ENCODE results near the gene CBLB. TPM values are rescaled to one million over a fixed set of nuclear protein-coding genes. Genes with fewer than 3 reads are reported as not detected.
A peak's percentile ranks its signal among the peaks of the same experiment; 100 is the strongest.

Gene CBLB
- polyA plus RNA-seq, 4 donors: 8.8 to 29.8 (median 12.9) TPM

GRCh38 chr3:105867712-105868430 is 941 bp downstream of the CBLB start:
- H3K4me3 ChIP-seq (ENCODE audit: low read depth in 1 of 3, low read length in 3 of 3): peak overlapping the region; percentile 96 to 100 (median 99)
- peaks cover 2 to 25% (median 13%) of the 10 kb centered on the region in 3 donors for H3K4me1 ChIP-seq (ENCODE audit: control insufficient read depth in 3 of 3, insufficient read depth in 2 of 3, low read depth in 1 of 3, low read length in 2 of 3)
- peak overlapping the region; percentile 96 to 98 (median 98) for H3K27ac ChIP-seq (ENCODE audit: low read depth in 1 of 3, low read length in 2 of 3)
- H3K36me3 ChIP-seq (ENCODE audit: control insufficient read depth in 3 of 3, insufficient read depth in 2 of 3, low read depth in 1 of 3, low read length in 3 of 3): peaks cover 0 to 2% (median 0%) of the 10 kb centered on the region in 3 donors
- FAIRE-seq (no peak), DNase-seq (peak in 1 of 2 donors; percentile 26)
- WGBS, 3 donors: 0 to 1% (median 1%) methylated on average over 16 of the region's 16 CpGs
- H3K27me3 ChIP-seq (ENCODE audit: control insufficient read depth in 3 of 3, insufficient read depth in 3 of 3, low read length in 3 of 3): no peaks in the 10 kb centered on the region
- H3K9me3 ChIP-seq (ENCODE audit: control insufficient read depth in 2 of 2, insufficient read depth in 1 of 2, low read depth in 1 of 2, low read length in 1 of 2): no peaks in the 10 kb centered on the region

- Histone ChIP-seq H3K27ac (ENCODE audit: low read depth in 1 of 3, low read length in 2 of 3) (peak overlapping the region; percentile 62 to 98 (median 82)), H3K9me3 (ENCODE audit: control insufficient read depth in 2 of 2, insufficient read depth in 1 of 2, low read depth in 1 of 2, low read length in 1 of 2) (no peaks in the 10 kb centered on the region), H3K4me1 (ENCODE audit: control insufficient read depth in 3 of 3, insufficient read depth in 2 of 3, low read depth in 1 of 3, low read length in 2 of 3) (peaks cover 2 to 25% (median 13%) of the 10 kb centered on the region in 3 donors), H3K4me3 (ENCODE audit: low read depth in 1 of 3, low read length in 3 of 3) (peak overlapping the region in 2 of 3 donors; percentile 96 to 100), H3K27me3 (ENCODE audit: control insufficient read depth in 3 of 3, insufficient read depth in 3 of 3, low read length in 3 of 3) (no peaks in the 10 kb centered on the region), H3K36me3 (ENCODE audit: control insufficient read depth in 3 of 3, insufficient read depth in 2 of 3, low read depth in 1 of 3, low read length in 3 of 3) (peaks cover 0 to 2% (median 0%) of the 10 kb centered on the region in 3 donors)
- WGBS, 3 donors: 9 to 25% (median 10%) methylated on average over 9 of the region's 9 CpGs
- DNase-seq (peak; percentile 25 to 57), FAIRE-seq (no peak)
These were observed 1.9 kb downstream of the CBLB start for GRCh38 chr3:105866656-105867653.

- H3K4me1 ChIP-seq (ENCODE audit: control insufficient read depth in 3 of 3, insufficient read depth in 2 of 3, low read depth in 1 of 3, low read length in 2 of 3): peaks cover 2 to 16% (median 13%) of the 10 kb centered on the region in 3 donors
- H3K4me3 ChIP-seq (ENCODE audit: low read depth in 1 of 3, low read length in 3 of 3): peak overlapping the region in 2 of 3 donors; percentile 6 to 26
- DNase-seq (no peak), FAIRE-seq (no peak)
- H3K36me3 ChIP-seq (ENCODE audit: control insufficient read depth in 3 of 3, insufficient read depth in 2 of 3, low read depth in 1 of 3, low read length in 3 of 3): peaks cover 0 to 2% (median 0%) of the 10 kb centered on the region in 3 donors
- no peaks in the 10 kb centered on the region for H3K27me3 ChIP-seq (ENCODE audit: control insufficient read depth in 3 of 3, insufficient read depth in 3 of 3, low read length in 3 of 3)
- WGBS, 3 donors: 72 to 88% (median 78%) methylated on average over 1 of the region's 1 CpG
- peak overlapping the region in 1 of 3 donors; percentile 49 for H3K27ac ChIP-seq (ENCODE audit: low read depth in 1 of 3, low read length in 2 of 3)
- no peaks in the 10 kb centered on the region for H3K9me3 ChIP-seq (ENCODE audit: control insufficient read depth in 2 of 2, insufficient read depth in 1 of 2, low read depth in 1 of 2, low read length in 1 of 2)
These were observed 2.9 kb downstream of the CBLB start for GRCh38 chr3:105865867-105866350.

DNA sequence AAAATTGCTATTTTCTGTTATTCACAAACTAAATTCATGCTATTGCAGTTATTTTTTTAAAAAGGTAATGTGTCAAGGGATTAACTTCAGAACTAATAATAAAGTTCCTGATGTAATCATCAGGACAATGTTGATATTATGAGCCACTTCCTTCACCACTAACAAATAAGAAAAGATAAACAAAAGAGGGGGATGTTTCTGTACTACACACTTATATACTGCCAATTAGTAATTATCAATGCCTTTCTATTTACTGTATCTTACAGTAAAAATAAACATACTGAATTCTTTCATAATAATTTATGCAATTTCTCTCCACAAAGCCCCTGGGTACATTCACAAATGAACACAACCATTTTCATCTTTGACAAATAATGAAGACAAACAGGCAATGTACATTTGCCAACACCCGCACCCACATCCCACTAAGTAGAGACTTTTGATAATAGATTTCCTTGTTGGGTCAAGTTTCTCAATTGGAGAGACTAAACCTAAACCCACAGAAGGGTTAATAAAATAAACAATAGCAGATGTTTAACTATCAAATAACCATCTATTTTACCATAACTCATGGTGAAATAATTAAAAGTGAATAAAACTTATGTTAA is 3.7 kb downstream of the CBLB start:
- no peak for FAIRE-seq
- H3K4me1 ChIP-seq (ENCODE audit: control insufficient read depth in 3 of 3, insufficient read depth in 2 of 3, low read depth in 1 of 3, low read length in 2 of 3): peaks cover 2 to 14% (median 13%) of the 10 kb centered on the region in 3 donors
- WGBS, 3 donors: 56 to 88% (median 82%) methylated on average over 1 of the region's 1 CpG

DNA sequence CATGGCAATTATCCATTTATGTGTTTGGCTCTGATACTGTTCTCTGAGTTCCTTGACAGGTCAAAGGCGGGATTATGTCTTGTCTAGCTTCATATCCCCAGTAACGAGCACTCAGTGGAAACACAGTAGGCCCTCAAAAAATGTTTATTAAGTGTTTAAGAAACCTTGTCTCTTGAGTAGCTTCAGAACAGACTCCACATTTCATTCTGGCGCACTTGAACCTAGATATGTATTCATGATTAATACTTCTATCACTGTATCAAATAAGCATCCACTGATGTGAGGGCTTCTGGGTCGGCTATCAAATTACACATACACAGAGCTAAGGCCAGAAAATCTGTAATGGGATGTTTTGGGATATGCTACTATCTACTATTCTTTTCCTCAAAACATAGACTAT is 4.6 kb downstream of the CBLB start:
- Histone ChIP-seq H3K4me1 (ENCODE audit: control insufficient read depth in 3 of 3, insufficient read depth in 2 of 3, low read depth in 1 of 3, low read length in 2 of 3) (peaks cover 2 to 14% (median 13%) of the 10 kb centered on the region in 3 donors), H3K4me3 (ENCODE audit: low read depth in 1 of 3, low read length in 3 of 3) (no peak overlapping the region), H3K27ac (ENCODE audit: low read depth in 1 of 3, low read length in 2 of 3) (no peak overlapping the region), H3K36me3 (ENCODE audit: control insufficient read depth in 3 of 3, insufficient read depth in 2 of 3, low read depth in 1 of 3, low read length in 3 of 3) (peaks cover 0 to 3% (median 2%) of the 10 kb centered on the region in 3 donors), H3K27me3 (ENCODE audit: control insufficient read depth in 3 of 3, insufficient read depth in 3 of 3, low read length in 3 of 3) (no peaks in the 10 kb centered on the region), H3K9me3 (ENCODE audit: control insufficient read depth in 2 of 2, insufficient read depth in 1 of 2, low read depth in 1 of 2, low read length in 1 of 2) (no peaks in the 10 kb centered on the region)
- WGBS, 3 donors: 78 to 93% (median 92%) methylated on average over 4 of the region's 4 CpGs
- FAIRE-seq: no peak
- no peak for DNase-seq

More for the DNA sequence above, 3.7 kb downstream of the CBLB start:
- peaks cover 0 to 2% (median 0%) of the 10 kb centered on the region in 3 donors for H3K36me3 ChIP-seq (ENCODE audit: control insufficient read depth in 3 of 3, insufficient read depth in 2 of 3, low read depth in 1 of 3, low read length in 3 of 3)
- H3K27me3 ChIP-seq (ENCODE audit: control insufficient read depth in 3 of 3, insufficient read depth in 3 of 3, low read length in 3 of 3): no peaks in the 10 kb centered on the region
- no peak overlapping the region for H3K4me3 ChIP-seq (ENCODE audit: low read depth in 1 of 3, low read length in 3 of 3)
- DNase-seq: no peak
- no peak overlapping the region for H3K27ac ChIP-seq (ENCODE audit: low read depth in 1 of 3, low read length in 2 of 3)
- no peaks in the 10 kb centered on the region for H3K9me3 ChIP-seq (ENCODE audit: control insufficient read depth in 2 of 2, insufficient read depth in 1 of 2, low read depth in 1 of 2, low read length in 1 of 2)

GRCh38 chr3:105863608-105864007 is 5.2 kb downstream of the CBLB start:
- peaks cover 2 to 14% (median 13%) of the 10 kb centered on the region in 3 donors for H3K4me1 ChIP-seq (ENCODE audit: control insufficient read depth in 3 of 3, insufficient read depth in 2 of 3, low read depth in 1 of 3, low read length in 2 of 3)
- no peaks in the 10 kb centered on the region for H3K9me3 ChIP-seq (ENCODE audit: control insufficient read depth in 2 of 2, insufficient read depth in 1 of 2, low read depth in 1 of 2, low read length in 1 of 2)
- H3K36me3 ChIP-seq (ENCODE audit: control insufficient read depth in 3 of 3, insufficient read depth in 2 of 3, low read depth in 1 of 3, low read length in 3 of 3): peaks cover 0 to 4% (median 2%) of the 10 kb centered on the region in 3 donors
- FAIRE-seq: no peak
- H3K27ac ChIP-seq (ENCODE audit: low read depth in 1 of 3, low read length in 2 of 3): no peak overlapping the region
- no peaks in the 10 kb centered on the region for H3K27me3 ChIP-seq (ENCODE audit: control insufficient read depth in 3 of 3, insufficient read depth in 3 of 3, low read length in 3 of 3)
- 88 to 95% (median 88%) methylated on average over 1 of the region's 1 CpG for WGBS, 3 donors
- DNase-seq: no peak
- H3K4me3 ChIP-seq (ENCODE audit: low read depth in 1 of 3, low read length in 3 of 3): no peak overlapping the region

- Histone ChIP-seq H3K36me3 (ENCODE audit: control insufficient read depth in 3 of 3, insufficient read depth in 2 of 3, low read depth in 1 of 3, low read length in 3 of 3) (peaks cover 0 to 4% (median 2%) of the 10 kb centered on the region in 3 donors), H3K4me1 (ENCODE audit: control insufficient read depth in 3 of 3, insufficient read depth in 2 of 3, low read depth in 1 of 3, low read length in 2 of 3) (peaks cover 2 to 13% (median 12%) of the 10 kb centered on the region in 3 donors), H3K27ac (ENCODE audit: low read depth in 1 of 3, low read length in 2 of 3) (no peak overlapping the region), H3K4me3 (ENCODE audit: low read depth in 1 of 3, low read length in 3 of 3) (no peak overlapping the region), H3K27me3 (ENCODE audit: control insufficient read depth in 3 of 3, insufficient read depth in 3 of 3, low read length in 3 of 3) (no peaks in the 10 kb centered on the region), H3K9me3 (ENCODE audit: control insufficient read depth in 2 of 2, insufficient read depth in 1 of 2, low read depth in 1 of 2, low read length in 1 of 2) (no peaks in the 10 kb centered on the region)
- FAIRE-seq (no peak), DNase-seq (no peak)
- 73 to 94% (median 77%) methylated on average over 3 of the region's 3 CpGs for WGBS, 3 donors
These were observed 6.6 kb downstream of the CBLB start for GRCh38 chr3:105862217-105862616.

Data from small intestine (tissue), 7 donors.